Urinary bladder (tissue), 4 donors: ENCODE results near the gene TMEM131L. TPM values are rescaled to one million over a fixed set of nuclear protein-coding genes. Genes with fewer than 3 reads are reported as not detected.
A peak's percentile ranks its signal among the peaks of the same experiment; 100 is the strongest.

Source experiments
- DNase-seq: peaks from one replicate; pipeline ENCODE4 v3.0.0-alpha.2; 2015; ENCODE audit errors: extremely low spot score
- H3K27ac ChIP-seq: one replicate; pipeline ENCODE4 v1.5.1; 2013; ENCODE audit warnings: low read depth, mild to moderate bottlenecking, moderate library complexity
- H3K36me3 ChIP-seq: one replicate; pipeline ENCODE4 v1.6.1; 2013; ENCODE audit warnings: mild to moderate bottlenecking, moderate library complexity; ENCODE audit not compliant: insufficient read depth
- H3K4me1 ChIP-seq: one replicate; pipeline ENCODE4 v1.6.1; 2013; ENCODE audit warnings: mild to moderate bottlenecking, moderate library complexity; ENCODE audit not compliant: insufficient read depth
- H3K4me3 ChIP-seq: one replicate; pipeline ENCODE4 v1.5.1; 2013; ENCODE audit warnings: low read depth, low read length
- WGBS: extraction: QIAGEN DNeasy Blood & Tissue Kit; methylation state at CpG from one replicate; pipeline ENCODE4 v1.1.7; 2013; 5-methylcytosine and 5-hydroxymethylcytosine counted together
- polyA plus RNA-seq: library from polyadenylated mRNA; stranded (reverse); fragments of 200-250 nt; gene quantifications from one replicate; pipeline ENCODE4 v1.2.3, GENCODE V29; 2013
- total RNA-seq: library from RNA; depleted of rRNA; stranded (reverse); fragments of >200 nt; gene quantifications from one replicate; pipeline ENCODE4 v1.2.3, GENCODE V29; 2014
- donor health status: healthy with polysubstance abuse.
- donor health status: healthy.

The TMEM131L gene
- total and polyA plus RNA-seq, 2 donors, result 9.6 to 70.0 TPM

GRCh38 chr4:153676984-153677383 lies 210.8 kb downstream of the TMEM131L start:
- H3K36me3 ChIP-seq, result no peaks in the 10 kb centered on the region
- H3K4me3 ChIP-seq, result no peak overlapping the region
- DNase-seq, result no peak
- 59% methylated on average over 1 of the region's 1 CpG for WGBS
- H3K4me1 ChIP-seq, result no peaks in the 10 kb centered on the region
- H3K27ac ChIP-seq, result no peak overlapping the region

- no peak for DNase-seq
- WGBS, result 76% methylated on average over 6 of the region's 6 CpGs
- H3K27ac ChIP-seq, result no peak overlapping the region
- no peaks in the 10 kb centered on the region for H3K36me3 ChIP-seq
- H3K4me3 ChIP-seq, result no peak overlapping the region
- H3K4me1 ChIP-seq, result no peaks in the 10 kb centered on the region
Measured at GRCh38 chr4:153679486-153679885, 213.3 kb downstream of the TMEM131L start.

DNA sequence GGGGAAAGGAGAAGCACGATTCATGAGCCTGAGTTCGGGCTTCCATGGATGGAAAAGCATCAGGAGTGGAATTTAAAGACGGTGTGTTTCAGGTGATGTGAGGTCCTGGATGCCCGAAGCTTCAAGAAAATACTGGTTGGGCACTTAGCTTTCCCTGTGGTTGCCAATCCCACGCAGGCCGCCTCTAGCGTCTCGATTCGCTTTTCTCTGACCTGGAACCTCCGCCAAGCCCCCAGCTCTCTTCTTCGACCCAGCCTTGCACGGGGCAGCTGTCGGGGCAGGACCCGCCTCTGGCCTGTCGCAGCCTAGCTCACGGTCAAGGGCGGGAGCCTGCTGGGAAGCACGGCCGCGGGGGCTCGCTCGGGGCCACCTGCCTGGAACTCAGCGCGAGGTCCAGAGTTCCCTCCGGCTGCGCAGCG lies 217.6 kb downstream of the TMEM131L start:
- H3K27ac ChIP-seq, result no peak overlapping the region
- no peaks in the 10 kb centered on the region for H3K4me1 ChIP-seq
- WGBS, result 12% methylated on average over 27 of the region's 27 CpGs
- DNase-seq, result no peak
- peak overlapping the region; percentile 55 for H3K4me3 ChIP-seq
- no peaks in the 10 kb centered on the region for H3K36me3 ChIP-seq

DNA sequence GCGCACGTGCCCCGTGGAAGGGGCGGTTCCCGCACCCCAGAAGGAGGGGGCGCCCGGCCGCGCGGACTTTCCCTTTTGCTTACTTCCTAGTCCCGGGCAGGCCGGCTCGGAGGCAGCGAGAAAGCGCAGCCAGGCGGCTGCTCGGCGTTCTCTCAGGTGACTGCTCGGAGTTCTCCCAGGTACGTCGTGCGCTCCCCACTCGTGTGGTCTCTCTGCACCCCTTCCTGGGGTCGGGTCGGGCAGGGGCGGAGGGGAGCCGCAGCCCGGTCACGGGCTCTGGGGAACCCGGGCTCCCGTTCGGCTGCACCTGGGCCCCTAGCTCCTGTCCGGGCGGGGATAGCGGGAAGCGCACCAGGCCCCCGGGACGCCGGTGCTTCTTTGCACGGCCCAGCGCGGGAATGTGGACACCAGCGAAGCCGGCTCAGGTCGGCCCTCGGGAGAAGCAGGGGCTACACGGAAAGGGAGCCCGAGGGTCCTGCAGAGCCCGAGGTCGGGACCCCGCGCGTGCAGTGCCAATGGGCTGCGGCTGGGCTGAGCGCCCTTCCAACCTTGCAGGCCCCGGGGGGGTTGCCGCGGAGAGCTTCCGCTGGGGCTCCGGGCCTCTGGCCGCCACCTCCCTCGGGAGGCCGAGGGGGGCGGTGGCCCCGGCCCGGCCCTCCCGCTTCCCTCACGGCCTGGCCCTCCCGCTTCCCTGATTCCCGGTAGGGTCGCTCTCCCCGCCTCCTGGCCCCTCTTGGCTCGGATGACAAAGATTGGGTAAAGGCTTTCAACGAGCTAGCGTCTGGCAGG lies 218.2 kb downstream of the TMEM131L start, which contains the start of gene TLR2:
Gene TLR2, plus strand, starts transcription at position 99 of the 789 bp plus-strand sequence. CDS start 18,628 bp downstream, outside the sequence.
- Histone ChIP-seq H3K27ac (no peak within 1 kb of the TSS), H3K36me3 (no peaks in the 10 kb centered on the region), H3K4me3 (peak within 1 kb of the TSS; percentile 55), H3K4me1 (no peaks in the 10 kb centered on the region)
- under 1% methylated on average over 75 of the region's 75 CpGs for WGBS
- no peak for DNase-seq

- Histone ChIP-seq H3K4me1 (no peaks in the 10 kb centered on the region), H3K27ac (no peak overlapping the region), H3K36me3 (no peaks in the 10 kb centered on the region), H3K4me3 (peak overlapping the region; percentile 55)
- no peak for DNase-seq
- 17% methylated on average over 9 of the region's 9 CpGs for WGBS
Measured at GRCh38 chr4:153684971-153685371, 218.8 kb downstream of the TMEM131L start.

Other genes starting within 250 kb of the TMEM131L start
- gene MND1, start 121.7 kb upstream of the TMEM131L start, total RNA-seq, result 9.6 TPM
- gene MND1, start 121.7 kb upstream of the TMEM131L start, polyA plus RNA-seq, result 0.95 TPM
- gene TLR2, start 217.9 kb downstream of the TMEM131L start, total RNA-seq, result 13.3 TPM
- 10.4 TPM for gene TLR2, start 217.9 kb downstream of the TMEM131L start, polyA plus RNA-seq